NT2/D1 (cell line): Measurements from ENCODE around the gene CPEB3.

Experiments used
- YY1 ChIP-seq: IDR thresholded peaks from 2 replicates; pipeline ENCODE4 v1.6.1; 2011; ENCODE audit not compliant: insufficient read length, insufficient read depth
- ZNF274 ChIP-seq: IDR thresholded peaks from 2 replicates; pipeline ENCODE4 v1.6.1; 2011; ENCODE audit warnings: mild to moderate bottlenecking, low read depth, low read length

- TF ChIP-seq YY1, result no peak
- TF ChIP-seq ZNF274, result no peak
Measured at GRCh38 chr10:92264249-92264648, 26.6 kb downstream of the CPEB3 start.
